ENCODE measurements around the gene UBE2M.
"Not testable (repeated sequence)": the region's sequence is repeated elsewhere in the genome, so short reads cannot be mapped to it uniquely, and the experiment has no call there.

The UBE2M gene

GRCh38 chr19:58548859-58549663 is 9.3 kb downstream of the UBE2M start:
- peaks cover 76% of the 10 kb centered on the region for H3K36me3 ChIP-seq (ENCODE audit: insufficient read depth, low read length)
- H3K9ac ChIP-seq (ENCODE audit: insufficient read length) = no peak overlapping the region
- DNase-seq (ENCODE audit: low read depth, low spot score) = no peak
- no peaks in the 10 kb centered on the region for H3K9me3 ChIP-seq (ENCODE audit: low read depth, low read length)
- H3K4me3 ChIP-seq = no peak overlapping the region
- no peak for TF ChIP-seq EZH2 (IDR thresholded peaks at IDR 0.05)
- TF ChIP-seq POLR2AphosphoS5 (IDR thresholded peaks at IDR 0.05; ENCODE audit: borderline replicate concordance, low read depth, low read length) = no peak
- TF ChIP-seq FOXP2 (optimal IDR thresholded peaks at IDR 0.05; ENCODE audit: control extremely low read depth, extremely low read length, insufficient read depth) = no peak
- no peak overlapping the region for H3K27ac ChIP-seq

- Histone ChIP-seq H3K36me3 (ENCODE audit: insufficient read depth, low read length) (peaks cover 76% of the 10 kb centered on the region), H3K9ac (ENCODE audit: insufficient read length) (no peak overlapping the region), H3K27ac (no peak overlapping the region), H3K9me3 (ENCODE audit: low read depth, low read length) (no peaks in the 10 kb centered on the region), H3K4me3 (no peak overlapping the region)
- no peak for TF ChIP-seq EZH2 (IDR thresholded peaks at IDR 0.05)
- TF ChIP-seq FOXP2 (optimal IDR thresholded peaks at IDR 0.05; ENCODE audit: control extremely low read depth, extremely low read length, insufficient read depth) = no peak
- no peak; the same call in 1 of the 2 replicates for TF ChIP-seq POLR2AphosphoS5 (IDR thresholded peaks at IDR 0.05; ENCODE audit: borderline replicate concordance, low read depth, low read length)
- no peak for DNase-seq (ENCODE audit: low read depth, low spot score)
Measured at GRCh38 chr19:58547323-58548312, 10.8 kb downstream of the UBE2M start.

DNA sequence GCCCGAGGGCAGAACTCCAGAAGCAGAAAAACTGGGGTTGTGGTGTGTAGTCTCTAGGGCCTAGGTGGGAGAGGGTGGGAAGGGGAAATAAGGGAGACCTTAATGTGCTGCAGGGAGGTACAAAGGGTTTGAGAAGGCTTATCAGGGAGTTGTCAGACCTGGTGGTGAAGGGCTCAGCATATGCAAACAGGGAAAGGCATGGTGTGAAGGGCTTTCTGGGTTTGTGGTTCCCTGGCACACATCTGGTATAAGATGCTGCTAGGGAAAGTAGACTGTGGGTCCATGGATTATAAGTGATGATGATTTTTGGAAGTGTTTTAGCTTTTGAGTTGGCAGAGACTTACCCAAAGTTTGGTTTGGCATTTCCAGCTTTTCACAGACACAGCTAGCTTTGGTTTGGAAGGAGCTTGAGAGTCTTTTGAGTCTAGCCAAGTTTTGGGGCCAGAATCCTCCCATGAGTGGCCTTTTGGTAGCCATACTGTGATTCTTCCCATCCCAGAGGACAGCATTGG is 12.3 kb downstream of the UBE2M start:
- TF ChIP-seq FOXP2 (optimal IDR thresholded peaks at IDR 0.05; ENCODE audit: control extremely low read depth, extremely low read length, insufficient read depth) (no peak), POLR2AphosphoS5 (IDR thresholded peaks at IDR 0.05; ENCODE audit: borderline replicate concordance, low read depth, low read length) (no peak), EZH2 (IDR thresholded peaks at IDR 0.05) (no peak)
- H3K9me3 ChIP-seq (ENCODE audit: low read depth, low read length) = no peaks in the 10 kb centered on the region
- peak overlapping the region; percentile 63 for H3K27ac ChIP-seq
- H3K36me3 ChIP-seq (ENCODE audit: insufficient read depth, low read length) = peaks cover 63% of the 10 kb centered on the region
- peak overlapping the region; percentile 97 for H3K9ac ChIP-seq (ENCODE audit: insufficient read length)
- no peak for DNase-seq (ENCODE audit: low read depth, low spot score)
- peak overlapping the region; percentile 97 for H3K4me3 ChIP-seq

- H3K36me3 ChIP-seq (ENCODE audit: insufficient read depth, low read length) = peaks cover 57% of the 10 kb centered on the region
- H3K27ac ChIP-seq = peak overlapping the region; percentile 75; the same call in 1 of the 2 replicates
- DNase-seq (ENCODE audit: low read depth, low spot score) = no peak
- peak overlapping the region; percentile 97 for H3K9ac ChIP-seq (ENCODE audit: insufficient read length)
- peak overlapping the region; percentile 97 for H3K4me3 ChIP-seq
- no peaks in the 10 kb centered on the region for H3K9me3 ChIP-seq (ENCODE audit: low read depth, low read length)
- TF ChIP-seq EZH2 (IDR thresholded peaks at IDR 0.05) = no peak
- TF ChIP-seq POLR2AphosphoS5 (IDR thresholded peaks at IDR 0.05; ENCODE audit: borderline replicate concordance, low read depth, low read length) = no peak
- TF ChIP-seq FOXP2 (optimal IDR thresholded peaks at IDR 0.05; ENCODE audit: control extremely low read depth, extremely low read length, insufficient read depth) = no peak
Measured at GRCh38 chr19:58545286-58546018, 13.0 kb downstream of the UBE2M start.

DNA sequence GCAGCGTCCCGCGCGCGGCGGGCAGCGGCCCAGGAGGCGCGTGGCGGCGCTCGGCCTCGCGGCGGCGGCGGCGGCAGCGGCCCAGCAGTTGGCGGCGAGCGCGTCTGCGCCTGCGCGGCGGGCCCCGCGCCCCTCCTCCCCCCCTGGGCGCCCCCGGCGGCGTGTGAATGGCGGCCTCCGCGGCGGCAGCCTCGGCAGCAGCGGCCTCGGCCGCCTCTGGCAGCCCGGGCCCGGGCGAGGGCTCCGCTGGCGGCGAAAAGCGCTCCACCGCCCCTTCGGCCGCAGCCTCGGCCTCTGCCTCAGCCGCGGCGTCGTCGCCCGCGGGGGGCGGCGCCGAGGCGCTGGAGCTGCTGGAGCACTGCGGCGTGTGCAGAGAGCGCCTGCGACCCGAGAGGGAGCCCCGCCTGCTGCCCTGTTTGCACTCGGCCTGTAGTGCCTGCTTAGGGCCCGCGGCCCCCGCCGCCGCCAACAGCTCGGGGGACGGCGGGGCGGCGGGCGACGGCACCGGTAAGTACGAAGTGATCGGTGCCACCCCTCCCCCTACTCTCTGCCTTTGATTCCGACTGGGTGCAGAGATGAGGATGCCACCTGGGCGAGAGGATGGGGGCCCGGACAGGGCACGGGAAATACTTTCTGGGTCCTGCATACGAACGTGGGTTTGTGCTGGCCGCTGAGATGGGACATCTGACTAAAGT is 13.7 kb downstream of the UBE2M start:
- Histone ChIP-seq H3K36me3 (ENCODE audit: insufficient read depth, low read length) (peaks cover 50% of the 10 kb centered on the region), H3K9ac (ENCODE audit: insufficient read length) (peak overlapping the region; percentile 97), H3K9me3 (ENCODE audit: low read depth, low read length) (no peaks in the 10 kb centered on the region), H3K4me3 (peak overlapping the region; percentile 97), H3K27ac (peak overlapping the region; percentile 87)
- no peak for TF ChIP-seq POLR2AphosphoS5 (IDR thresholded peaks at IDR 0.05; ENCODE audit: borderline replicate concordance, low read depth, low read length)
- no peak for TF ChIP-seq FOXP2 (optimal IDR thresholded peaks at IDR 0.05; ENCODE audit: control extremely low read depth, extremely low read length, insufficient read depth)
- no peak for TF ChIP-seq EZH2 (IDR thresholded peaks at IDR 0.05)
- DNase-seq (ENCODE audit: low read depth, low spot score) = no peak

GRCh38 chr19:58543826-58544590 is 14.4 kb downstream of the UBE2M start, which contains the start of gene TRIM28:
Gene TRIM28 (plus strand): TSS chr19:58544064. CDS start chr19:58544758, 694 bp downstream.
- peak; percentile 96 for DNase-seq (ENCODE audit: low read depth, low spot score)
- Histone ChIP-seq H3K9me3 (ENCODE audit: low read depth, low read length) (no peaks in the 10 kb centered on the region), H3K36me3 (ENCODE audit: insufficient read depth, low read length) (peaks cover 42% of the 10 kb centered on the region), H3K9ac (ENCODE audit: insufficient read length) (peak within 1 kb of the TSS; percentile 97), H3K4me3 (peak within 1 kb of the TSS; percentile 97), H3K27ac (peak within 1 kb of the TSS; percentile 95)
- TF ChIP-seq EZH2 (IDR thresholded peaks at IDR 0.05) (no peak), FOXP2 (optimal IDR thresholded peaks at IDR 0.05; ENCODE audit: control extremely low read depth, extremely low read length, insufficient read depth) (no peak), POLR2AphosphoS5 (IDR thresholded peaks at IDR 0.05; ENCODE audit: borderline replicate concordance, low read depth, low read length) (peak; percentile 94)

DNA sequence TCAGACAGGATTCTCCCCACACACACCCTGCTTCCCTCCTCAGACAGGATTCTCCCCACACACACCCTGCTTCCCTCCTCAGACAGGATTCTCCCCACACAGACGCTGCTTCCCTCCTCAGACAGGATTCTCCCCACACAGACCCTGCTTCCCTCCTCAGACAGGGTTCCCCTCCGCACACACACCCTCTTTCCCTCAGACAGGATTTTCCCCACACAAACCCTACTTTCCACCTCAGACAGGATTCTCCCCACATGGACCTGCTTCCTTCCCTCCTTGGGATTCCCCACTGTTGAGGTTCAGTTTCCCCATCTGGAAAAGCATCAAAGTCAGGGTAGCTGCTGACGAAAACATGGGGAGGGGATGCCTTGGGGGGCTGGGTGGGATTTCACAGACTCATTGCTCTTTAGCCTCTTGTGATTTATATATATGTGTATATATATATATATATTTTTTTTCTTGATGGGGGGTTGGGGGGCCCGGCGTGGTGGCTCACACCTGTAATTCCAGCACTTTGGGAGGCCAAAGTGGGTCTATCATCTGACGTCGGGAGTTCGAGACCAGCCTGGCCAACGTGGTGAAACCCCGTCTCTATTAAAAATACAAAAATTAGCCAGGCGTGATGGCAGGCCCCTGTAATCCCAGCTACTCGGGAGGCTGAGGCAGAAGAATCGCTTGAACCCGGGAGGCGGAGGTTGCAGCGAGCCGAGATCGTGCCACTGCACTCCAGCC is 15.6 kb downstream of the UBE2M start:
- not testable (repeated sequence) for H3K4me3 ChIP-seq; DNase-seq (ENCODE audit: low read depth, low spot score); H3K9ac ChIP-seq (ENCODE audit: insufficient read length); H3K9me3 ChIP-seq (ENCODE audit: low read depth, low read length); H3K27ac ChIP-seq
- H3K36me3 ChIP-seq (ENCODE audit: insufficient read depth, low read length) = peaks cover 30% of the 10 kb centered on the region

- H3K9ac ChIP-seq (ENCODE audit: insufficient read length); DNase-seq (ENCODE audit: low read depth, low spot score); H3K4me3 ChIP-seq; H3K36me3 ChIP-seq (ENCODE audit: insufficient read depth, low read length); H3K27ac ChIP-seq; H3K9me3 ChIP-seq (ENCODE audit: low read depth, low read length): not testable (repeated sequence)
Measured at GRCh38 chr19:58539169-58539559, 19.2 kb downstream of the UBE2M start.

All from SK-N-MC (cell line).